ENCODE results near the gene TMPRSS11B. TPM values are rescaled to one million over a fixed set of nuclear protein-coding genes. Genes with fewer than 3 reads are reported as not detected.

Gene TMPRSS11B
- total and polyA plus RNA-seq, 2 donors (not counting 3 experiments of a cell fraction or from before 2014, with no cell fraction given), result not detected

DNA sequence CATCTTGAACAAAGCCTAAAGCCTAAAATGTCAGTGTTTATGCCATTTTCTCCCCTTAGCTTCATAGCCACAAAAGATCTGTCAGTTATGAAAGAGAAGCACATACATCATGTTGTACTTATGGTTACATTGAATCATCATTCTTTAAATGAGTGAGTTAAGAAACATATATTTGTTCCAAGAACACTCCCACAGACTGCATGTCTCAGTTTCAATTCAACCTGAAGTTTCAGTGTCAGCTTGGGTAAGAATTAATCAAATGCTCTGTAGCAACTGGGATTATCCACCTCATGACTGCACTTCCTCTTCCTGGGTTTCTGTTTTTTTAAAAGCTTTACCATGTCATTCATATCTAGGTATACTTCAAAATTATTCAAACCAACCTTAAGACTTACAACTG is 3.9 kb upstream of the TMPRSS11B start:
- intact Hi-C loops (cut with micrococcal nuclease), result no loop called here
- no peak for FAIRE-seq

DNA sequence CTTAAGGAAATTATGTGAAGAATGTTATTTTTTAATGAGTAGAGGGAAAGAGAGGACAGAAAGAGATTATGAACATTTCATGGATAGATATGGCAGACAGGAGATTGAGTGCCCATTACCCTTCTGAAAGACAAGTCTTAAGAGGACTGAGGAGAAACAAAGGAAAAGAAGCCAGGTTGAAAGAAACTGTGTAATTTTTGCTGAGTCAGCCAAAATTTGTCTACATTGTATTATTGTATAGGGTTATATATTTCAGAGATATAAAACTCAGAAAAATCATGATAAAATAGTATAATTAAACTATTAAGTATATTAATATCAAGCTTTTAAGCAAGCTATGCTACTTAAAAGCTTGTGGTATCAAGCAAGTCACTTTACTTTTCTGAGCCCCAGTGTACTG is 4.9 kb downstream of the TMPRSS11B start:
- H3K36me3 ChIP-seq (ENCODE audit: control insufficient read depth in 2 of 2, extremely low read depth in 1 of 2, insufficient read depth in 2 of 2, low read length in 2 of 2), result no peaks in the 10 kb centered on the region
- no TSS peak for BruUV-seq (replicated peaks)
- dilution Hi-C loops (cut with MboI; ENCODE audit: extremely low pct_ligation_motif_present, low sequenced_read_pairs), result no loop called here
- no peaks in the 10 kb centered on the region for H3K79me2 ChIP-seq (ENCODE audit: control insufficient read depth, insufficient read depth, low read length)
- H3K27me3 ChIP-seq (ENCODE audit: control insufficient read depth in 2 of 2, insufficient read depth in 2 of 2, low read length in 2 of 2), result no peaks in the 10 kb centered on the region
- no peak overlapping the region for H3K27ac ChIP-seq (ENCODE audit: insufficient read depth, low read depth, low read length)
- H2AFZ ChIP-seq (ENCODE audit: low read depth, low read length), result no peak overlapping the region
- no peak overlapping the region for H3K4me3 ChIP-seq (replicated peaks in 1 of 3; ENCODE audit: insufficient read depth in 1 of 3, low read depth in 1 of 3, low read length in 3 of 3)
- DNase-seq (ENCODE audit: low read depth, low spot score), result no peak
- H3K9ac ChIP-seq (replicated peaks; ENCODE audit: extremely low read depth, insufficient read depth, low read length), result no peak overlapping the region
- no peak overlapping the region for H3K4me2 ChIP-seq (ENCODE audit: insufficient read depth, low read length)
- H3K9me3 ChIP-seq (replicated peaks; ENCODE audit: control insufficient read depth, insufficient read depth, low read length), result no peaks in the 10 kb centered on the region
- H4K20me1 ChIP-seq (replicated peaks; ENCODE audit: control insufficient read depth, extremely low read depth, insufficient read depth, low read length), result no peaks in the 10 kb centered on the region
- intact Hi-C loops (cut with micrococcal nuclease), result no loop called here
- TF ChIP-seq POLR2A (IDR thresholded peaks at IDR 0.05; ENCODE audit: low read depth, low read length) (no peak), JUN (IDR thresholded peaks at IDR 0.05; ENCODE audit: borderline replicate concordance, insufficient read depth, insufficient read length, low read depth) (no peak), EZH2 (IDR thresholded peaks at IDR 0.05; ENCODE audit: borderline replicate concordance, low read depth, low read length, severe bottlenecking) (no peak), POLR2AphosphoS5 (IDR thresholded peaks at IDR 0.05; ENCODE audit: insufficient read depth, low read depth, low read length) (no peak), FOS (IDR thresholded peaks at IDR 0.05; ENCODE audit: borderline replicate concordance, insufficient read depth, low read length) (no peak), MYC (IDR thresholded peaks at IDR 0.05; ENCODE audit: low read depth, low read length) (no peak), GATA2 (IDR thresholded peaks at IDR 0.05; ENCODE audit: insufficient read depth, insufficient read length, low read depth, low read length) (no peak)
- TF ChIP-seq, protein P1, sequence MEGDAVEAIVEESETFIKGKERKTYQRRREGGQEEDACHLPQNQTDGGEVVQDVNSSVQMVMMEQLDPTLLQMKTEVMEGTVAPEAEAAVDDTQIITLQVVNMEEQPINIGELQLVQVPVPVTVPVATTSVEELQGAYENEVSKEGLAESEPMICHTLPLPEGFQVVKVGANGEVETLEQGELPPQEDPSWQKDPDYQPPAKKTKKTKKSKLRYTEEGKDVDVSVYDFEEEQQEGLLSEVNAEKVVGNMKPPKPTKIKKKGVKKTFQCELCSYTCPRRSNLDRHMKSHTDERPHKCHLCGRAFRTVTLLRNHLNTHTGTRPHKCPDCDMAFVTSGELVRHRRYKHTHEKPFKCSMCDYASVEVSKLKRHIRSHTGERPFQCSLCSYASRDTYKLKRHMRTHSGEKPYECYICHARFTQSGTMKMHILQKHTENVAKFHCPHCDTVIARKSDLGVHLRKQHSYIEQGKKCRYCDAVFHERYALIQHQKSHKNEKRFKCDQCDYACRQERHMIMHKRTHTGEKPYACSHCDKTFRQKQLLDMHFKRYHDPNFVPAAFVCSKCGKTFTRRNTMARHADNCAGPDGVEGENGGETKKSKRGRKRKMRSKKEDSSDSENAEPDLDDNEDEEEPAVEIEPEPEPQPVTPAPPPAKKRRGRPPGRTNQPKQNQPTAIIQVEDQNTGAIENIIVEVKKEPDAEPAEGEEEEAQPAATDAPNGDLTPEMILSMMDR (IDR thresholded peaks at IDR 0.05; ENCODE audit: extremely low read depth in 1 of 2, insufficient read depth in 1 of 2, low read depth in 1 of 2, low read length in 2 of 2), result no peak
- TF ChIP-seq, protein P2, sequence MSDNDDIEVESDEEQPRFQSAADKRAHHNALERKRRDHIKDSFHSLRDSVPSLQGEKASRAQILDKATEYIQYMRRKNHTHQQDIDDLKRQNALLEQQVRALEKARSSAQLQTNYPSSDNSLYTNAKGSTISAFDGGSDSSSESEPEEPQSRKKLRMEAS (IDR thresholded peaks at IDR 0.05; ENCODE audit: insufficient read depth, insufficient read length), result no peak
- FAIRE-seq, result no peak
- ChIA-PET CTCF (interaction anchor here (1.9 kb wide), 1 partner anchor 31 kb away, joined by 4 read pairs; no protein-coding TSS in a partner anchor), POLR2A (no interaction called here)
- H3K9me1 ChIP-seq (replicated peaks; ENCODE audit: control insufficient read depth, extremely low read depth, insufficient read depth, low read length), result no peaks in the 10 kb centered on the region
- H3K4me1 ChIP-seq (ENCODE audit: control insufficient read depth, extremely low read depth, insufficient read depth, low read length), result no peaks in the 10 kb centered on the region

More for the DNA sequence above, 3.9 kb upstream of the TMPRSS11B start:
- Histone ChIP-seq H3K27me3 (ENCODE audit: control insufficient read depth in 2 of 2, insufficient read depth in 2 of 2, low read length in 2 of 2) (no peaks in the 10 kb centered on the region), H3K9me3 (replicated peaks; ENCODE audit: control insufficient read depth, insufficient read depth, low read length) (no peaks in the 10 kb centered on the region), H3K9me1 (replicated peaks; ENCODE audit: control insufficient read depth, extremely low read depth, insufficient read depth, low read length) (no peaks in the 10 kb centered on the region), H3K4me3 (replicated peaks in 1 of 3; ENCODE audit: insufficient read depth in 1 of 3, low read depth in 1 of 3, low read length in 3 of 3) (no peak overlapping the region), H3K9ac (replicated peaks; ENCODE audit: extremely low read depth, insufficient read depth, low read length) (no peak overlapping the region), H3K27ac (ENCODE audit: insufficient read depth, low read depth, low read length) (no peak overlapping the region), H3K79me2 (ENCODE audit: control insufficient read depth, insufficient read depth, low read length) (no peaks in the 10 kb centered on the region), H3K36me3 (ENCODE audit: control insufficient read depth in 2 of 2, extremely low read depth in 1 of 2, insufficient read depth in 2 of 2, low read length in 2 of 2) (no peaks in the 10 kb centered on the region), H4K20me1 (replicated peaks; ENCODE audit: control insufficient read depth, extremely low read depth, insufficient read depth, low read length) (no peaks in the 10 kb centered on the region), H3K4me1 (ENCODE audit: control insufficient read depth, extremely low read depth, insufficient read depth, low read length) (no peaks in the 10 kb centered on the region), H3K4me2 (ENCODE audit: insufficient read depth, low read length) (no peak overlapping the region), H2AFZ (ENCODE audit: low read depth, low read length) (no peak overlapping the region)
- no TSS peak for BruUV-seq (replicated peaks)
- TF ChIP-seq POLR2AphosphoS5 (IDR thresholded peaks at IDR 0.05; ENCODE audit: insufficient read depth, low read depth, low read length) (no peak), JUN (IDR thresholded peaks at IDR 0.05; ENCODE audit: borderline replicate concordance, insufficient read depth, insufficient read length, low read depth) (no peak), EZH2 (IDR thresholded peaks at IDR 0.05; ENCODE audit: borderline replicate concordance, low read depth, low read length, severe bottlenecking) (no peak), POLR2A (IDR thresholded peaks at IDR 0.05; ENCODE audit: low read depth, low read length) (no peak)
- TF ChIP-seq, protein P1 (IDR thresholded peaks at IDR 0.05; ENCODE audit: extremely low read depth in 1 of 2, insufficient read depth in 1 of 2, low read depth in 1 of 2, low read length in 2 of 2), result no peak
- ChIA-PET CTCF (no interaction called here), POLR2A (no interaction called here)
- DNase-seq (ENCODE audit: low read depth, low spot score), result no peak
- dilution Hi-C loops (cut with MboI; ENCODE audit: extremely low pct_ligation_motif_present, low sequenced_read_pairs), result no loop called here

Data from endothelial cell of umbilical vein (primary cell).